CD1c-positive myeloid dendritic cell (primary cell): Measurements from ENCODE around the gene ATG5.

ENCODE experiments used
- DNase-seq: peaks from one replicate; pipeline ENCODE4 v3.0.0-alpha.2; 2016; ENCODE audit errors: extremely low spot score

Gene ATG5

GRCh38 chr6:106181664-106182418 is 143.7 kb downstream of the ATG5 start:
- DNase-seq: no peak

- no peak for DNase-seq
Measured at GRCh38 chr6:106180208-106180607, 145.4 kb downstream of the ATG5 start.

GRCh38 chr6:106178900-106179299 is 146.7 kb downstream of the ATG5 start:
- no peak for DNase-seq

- DNase-seq: no peak
Measured at GRCh38 chr6:106177786-106178185, 147.8 kb downstream of the ATG5 start.

- DNase-seq: no peak
Measured at GRCh38 chr6:106173124-106173879, 152.3 kb downstream of the ATG5 start.

- DNase-seq: no peak
Measured at GRCh38 chr6:106170030-106170791, 155.3 kb downstream of the ATG5 start.

GRCh38 chr6:106169517-106169916 is 156.0 kb downstream of the ATG5 start:
- DNase-seq: no peak

- DNase-seq: no peak
Measured at GRCh38 chr6:106168097-106168888, 157.3 kb downstream of the ATG5 start.

- DNase-seq: no peak
Measured at GRCh38 chr6:106167096-106167814, 158.3 kb downstream of the ATG5 start.

GRCh38 chr6:106165885-106166485 is 159.6 kb downstream of the ATG5 start:
- DNase-seq: no peak

GRCh38 chr6:106163966-106164877 is 161.3 kb downstream of the ATG5 start:
- peak; percentile 96 for DNase-seq

- peak; percentile 75 for DNase-seq
Measured at GRCh38 chr6:106163446-106163965, 162.1 kb downstream of the ATG5 start.

GRCh38 chr6:106162921-106163320 is 162.6 kb downstream of the ATG5 start:
- DNase-seq: no peak

GRCh38 chr6:106161893-106162292 is 163.7 kb downstream of the ATG5 start:
- DNase-seq: no peak

- peak; percentile 26 for DNase-seq
Measured at GRCh38 chr6:106161311-106161874, 164.2 kb downstream of the ATG5 start.

- DNase-seq: no peak
Measured at GRCh38 chr6:106160189-106160588, 165.4 kb downstream of the ATG5 start.

- no peak for DNase-seq
Measured at GRCh38 chr6:106159531-106159940, 166.0 kb downstream of the ATG5 start.

- DNase-seq: no peak
Measured at GRCh38 chr6:106158816-106159215, 166.7 kb downstream of the ATG5 start.

GRCh38 chr6:106156863-106157262 is 168.7 kb downstream of the ATG5 start:
- DNase-seq: no peak
